ENCODE data around the gene SNRNP70.

- TF ChIP-seq CTCF (IDR thresholded peaks at IDR 0.05) (no peak), POLR2A (IDR thresholded peaks at IDR 0.05) (no peak)
Observed at GRCh38 chr19:49092686-49093085, 7.4 kb downstream of the SNRNP70 start.
